Femur (tissue), 1 donor: Measurements from ENCODE around the gene RCSD1.

Source experiments
- DNase-seq: peaks from one replicate; pipeline ENCODE4 v3.0.0-alpha.2; 2017

Gene RCSD1

GRCh38 chr1:167693425-167694045 is 63.5 kb downstream of the RCSD1 start:
- DNase-seq, result no peak

- no peak for DNase-seq
These were observed 64.7 kb downstream of the RCSD1 start for GRCh38 chr1:167694691-167695090.

GRCh38 chr1:167695147-167695546 is 65.1 kb downstream of the RCSD1 start:
- DNase-seq, result no peak

GRCh38 chr1:167695756-167696561 is 65.9 kb downstream of the RCSD1 start:
- DNase-seq, result no peak

- DNase-seq, result no peak
These were observed 67.7 kb downstream of the RCSD1 start for GRCh38 chr1:167697667-167698141.

- DNase-seq, result no peak
These were observed 68.3 kb downstream of the RCSD1 start for GRCh38 chr1:167698313-167698712.

- no peak for DNase-seq
These were observed 71.5 kb downstream of the RCSD1 start for GRCh38 chr1:167701510-167701909.

- no peak for DNase-seq
These were observed 73.5 kb downstream of the RCSD1 start for GRCh38 chr1:167703557-167703956.

GRCh38 chr1:167704715-167705114 is 74.7 kb downstream of the RCSD1 start:
- no peak for DNase-seq

GRCh38 chr1:167705250-167705649 is 75.2 kb downstream of the RCSD1 start:
- DNase-seq, result no peak

GRCh38 chr1:167706363-167706762 is 76.3 kb downstream of the RCSD1 start:
- DNase-seq, result no peak

- no peak for DNase-seq
These were observed 77.2 kb downstream of the RCSD1 start for GRCh38 chr1:167706931-167707877.

GRCh38 chr1:167707942-167708341 is 77.9 kb downstream of the RCSD1 start:
- no peak for DNase-seq

GRCh38 chr1:167708940-167709389 is 78.9 kb downstream of the RCSD1 start:
- peak; percentile 67 for DNase-seq

GRCh38 chr1:167710836-167711235 is 80.8 kb downstream of the RCSD1 start:
- no peak for DNase-seq

- DNase-seq, result no peak
These were observed 81.8 kb downstream of the RCSD1 start for GRCh38 chr1:167711797-167712196.

GRCh38 chr1:167713330-167714081 is 83.5 kb downstream of the RCSD1 start:
- DNase-seq, result peak; percentile 59

- DNase-seq, result no peak
These were observed 84.0 kb downstream of the RCSD1 start for GRCh38 chr1:167714098-167714438.

- peak; percentile 94 for DNase-seq
These were observed 84.6 kb downstream of the RCSD1 start for GRCh38 chr1:167714439-167715156.

GRCh38 chr1:167715157-167715999 is 85.3 kb downstream of the RCSD1 start:
- peak; percentile 93 for DNase-seq

GRCh38 chr1:167716000-167716271 is 85.9 kb downstream of the RCSD1 start:
- DNase-seq, result no peak
